ENCODE results near the gene ZNRF3. TPM values are rescaled to one million over a fixed set of nuclear protein-coding genes. Genes with fewer than 3 reads are reported as not detected.
"Not testable (repeated sequence)": the region's sequence is repeated elsewhere in the genome, so short reads cannot be mapped to it uniquely, and the experiment has no call there.

Gene ZNRF3
- total RNA-seq, 6 experiments from 2014 or later: 5.8 to 9.2 (median 6.9) TPM

GRCh38 chr22:28856095-28856455 is 27.3 kb upstream of the ZNRF3 start:
- H3K36me3 ChIP-seq: no peaks in the 10 kb centered on the region
- intact Hi-C loops (cut with DNase I): loop anchor here in 1 of 2 donors (10.0 kb wide), 1 partner anchor 299 kb away; no protein-coding TSS in a partner anchor
- TF ChIP-seq CTCF (IDR thresholded peaks at IDR 0.05): no peak
- no peak for TF ChIP-seq POLR2A (IDR thresholded peaks at IDR 0.05)
- no peak for DNase-seq
- peaks cover 0 to 23% (median 0%) of the 10 kb centered on the region in 4 donors for H3K4me1 ChIP-seq
- WGBS (ENCODE audit: insufficient coverage, low coverage, low lambda C conversion rate, missing lambda C conversion rate): 64% methylated on average over 1 of the region's 1 CpG
- H3K27ac ChIP-seq: no peak overlapping the region
- H3K9me3 ChIP-seq: no peaks in the 10 kb centered on the region
- no peaks in the 10 kb centered on the region for H3K27me3 ChIP-seq
- peak; percentile 14 to 32 (median 20) for ATAC-seq
- no peak overlapping the region for H3K4me3 ChIP-seq

- intact Hi-C loops (cut with DNase I): loop anchor here in 1 of 2 donors (10.0 kb wide), 1 partner anchor 298 kb away; no protein-coding TSS in a partner anchor
- H3K27me3 ChIP-seq: no peaks in the 10 kb centered on the region
- H3K27ac ChIP-seq: no peak overlapping the region
- H3K4me3 ChIP-seq: no peak overlapping the region
- TF ChIP-seq CTCF (IDR thresholded peaks at IDR 0.05) (no peak), POLR2A (IDR thresholded peaks at IDR 0.05) (no peak)
- DNase-seq (no peak), ATAC-seq (no peak)
- H3K4me1 ChIP-seq: peaks cover 0 to 23% (median 0%) of the 10 kb centered on the region in 4 donors
- WGBS (ENCODE audit: insufficient coverage, low coverage, low lambda C conversion rate, missing lambda C conversion rate): 74% methylated on average over 6 of the region's 6 CpGs
- H3K36me3 ChIP-seq: no peaks in the 10 kb centered on the region
- H3K9me3 ChIP-seq: no peaks in the 10 kb centered on the region
Measured at GRCh38 chr22:28857288-28857687, 26.1 kb upstream of the ZNRF3 start.

- TF ChIP-seq CTCF (IDR thresholded peaks at IDR 0.05) (no peak), POLR2A (IDR thresholded peaks at IDR 0.05) (no peak)
- Histone ChIP-seq H3K4me1 (peaks cover 0 to 25% (median 11%) of the 10 kb centered on the region in 4 donors), H3K27me3 (no peaks in the 10 kb centered on the region), H3K27ac (peak overlapping the region in 2 of 3 donors; percentile 52 to 77), H3K36me3 (no peaks in the 10 kb centered on the region), H3K4me3 (peak overlapping the region in 2 of 3 donors; percentile 9 to 32), H3K9me3 (no peaks in the 10 kb centered on the region)
- ATAC-seq: peak; percentile 93 to 96 (median 94)
- 30% methylated on average over 7 of the region's 8 CpGs for WGBS (ENCODE audit: insufficient coverage, low coverage, low lambda C conversion rate, missing lambda C conversion rate)
- intact Hi-C loops (cut with DNase I): no loop called here
- peak; percentile 36 to 88 (median 81) for DNase-seq
Measured at GRCh38 chr22:28864878-28865596, 18.3 kb upstream of the ZNRF3 start.

GRCh38 chr22:28867191-28867590 is 16.2 kb upstream of the ZNRF3 start:
- intact Hi-C loops (cut with DNase I): no loop called here
- peaks cover 0 to 25% (median 11%) of the 10 kb centered on the region in 4 donors for H3K4me1 ChIP-seq
- no peak for ATAC-seq
- DNase-seq: no peak
- no peak overlapping the region for H3K27ac ChIP-seq
- H3K4me3 ChIP-seq: no peak overlapping the region
- no peaks in the 10 kb centered on the region for H3K27me3 ChIP-seq
- H3K36me3 ChIP-seq: no peaks in the 10 kb centered on the region
- TF ChIP-seq POLR2A (IDR thresholded peaks at IDR 0.05) (no peak), CTCF (IDR thresholded peaks at IDR 0.05) (no peak)
- H3K9me3 ChIP-seq: no peaks in the 10 kb centered on the region
- 39% methylated on average over 3 of the region's 3 CpGs for WGBS (ENCODE audit: insufficient coverage, low coverage, low lambda C conversion rate, missing lambda C conversion rate)

GRCh38 chr22:28868389-28868788 is 15.0 kb upstream of the ZNRF3 start:
- whole genome bisulfite sequencing (ENCODE audit: insufficient coverage, low coverage, low lambda C conversion rate, missing lambda C conversion rate): 81% methylated on average over 7 of the region's 8 CpGs
- H3K9me3 ChIP-seq; DNase-seq; H3K27me3 ChIP-seq; intact Hi-C loops (cut with DNase I); H3K4me3 ChIP-seq; H3K36me3 ChIP-seq; H3K27ac ChIP-seq; ATAC-seq: not testable (repeated sequence)
- peaks cover 0 to 25% (median 11%) of the 10 kb centered on the region in 4 donors for H3K4me1 ChIP-seq
